KMS-11 (cell line): ENCODE data around the gene ALPK3.
A peak's percentile ranks its signal among the peaks of the same experiment; 100 is the strongest.

Source experiments
- H2AFZ ChIP-seq: fragments of 200-600 bp; sonication (generic); 2 replicates; pipeline ENCODE4 v1.6.1; 2016; ENCODE audit warnings: antibody characterized with exemption, mixed run types, low read depth
- H3K27ac ChIP-seq: fragments of 200-600 bp; sonication (generic); 2 replicates; pipeline ENCODE4 v1.6.1; 2016; ENCODE audit warnings: mild to moderate bottlenecking, mixed run types
- H3K27me3 ChIP-seq: fragments of 200-600 bp; sonication (generic); 2 replicates; pipeline ENCODE4 v1.6.1; 2017; ENCODE audit warnings: mild to moderate bottlenecking, low read depth, mixed run types, moderate library complexity; ENCODE audit not compliant: insufficient read depth
- H3K36me3 ChIP-seq: fragments of 200-600 bp; sonication (generic); 2 replicates; pipeline ENCODE4 v1.6.1; 2017; ENCODE audit warnings: mild to moderate bottlenecking, mixed run types; ENCODE audit not compliant: insufficient read depth
- H3K4me1 ChIP-seq: fragments of 200-600 bp; sonication (generic); 2 replicates; pipeline ENCODE4 v1.6.1; 2016; ENCODE audit warnings: mild to moderate bottlenecking, low read depth, mixed run types; ENCODE audit not compliant: poor library complexity, severe bottlenecking
- H3K4me2 ChIP-seq: fragments of 200-600 bp; sonication (generic); 2 replicates; pipeline ENCODE4 v1.7.0; 2016; ENCODE audit warnings: mild to moderate bottlenecking, mixed run types
- H3K4me3 ChIP-seq: fragments of 200-600 bp; sonication (generic); IDR thresholded peaks from 2 replicates; pipeline ENCODE4 v1.6.1; 2017; ENCODE audit warnings: low read depth, low read length, mixed read lengths; ENCODE audit not compliant: insufficient read depth
- H3K79me2 ChIP-seq: fragments of 200-600 bp; sonication (generic); 2 replicates; pipeline ENCODE4 v1.6.1; 2016; ENCODE audit warnings: low read depth, mixed run types; ENCODE audit not compliant: insufficient read depth
- H3K9ac ChIP-seq: fragments of 200-600 bp; sonication (generic); 2 replicates; pipeline ENCODE4 v1.6.1; 2016; ENCODE audit warnings: mild to moderate bottlenecking, mixed run types
- H4K20me1 ChIP-seq: fragments of 200-600 bp; sonication (generic); 2 replicates; pipeline ENCODE4 v1.6.1; 2016; ENCODE audit warnings: mild to moderate bottlenecking, mixed run types; ENCODE audit not compliant: insufficient read depth
- TF ChIP-seq, protein P1 (sequence below): fragments of 200-600 bp; sonication (generic); conservative IDR thresholded peaks from 2 replicates; pipeline ENCODE4 v1.6.1; 2017; ENCODE audit warnings: low read depth, mild to moderate bottlenecking, antibody characterized with exemption, low read length, moderate library complexity, mixed read lengths

The ALPK3 gene

DNA sequence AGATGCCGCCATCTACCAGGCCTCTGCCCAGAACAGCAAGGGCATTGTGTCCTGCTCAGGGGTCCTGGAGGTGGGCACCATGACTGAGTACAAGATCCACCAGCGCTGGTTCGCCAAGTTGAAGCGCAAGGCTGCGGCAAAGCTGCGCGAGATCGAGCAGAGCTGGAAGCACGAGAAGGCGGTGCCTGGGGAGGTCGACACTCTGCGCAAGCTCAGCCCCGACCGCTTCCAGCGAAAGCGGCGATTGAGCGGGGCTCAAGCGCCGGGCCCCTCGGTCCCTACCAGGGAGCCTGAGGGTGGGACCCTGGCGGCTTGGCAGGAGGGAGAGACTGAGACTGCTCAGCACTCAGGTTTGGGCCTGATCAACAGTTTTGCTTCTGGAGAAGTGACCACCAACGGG, 22.6 kb downstream of the ALPK3 start:
- H3K9ac ChIP-seq, result no peak overlapping the region
- H3K4me2 ChIP-seq, result no peak overlapping the region
- H3K27ac ChIP-seq, result no peak overlapping the region
- no peaks in the 10 kb centered on the region for H3K36me3 ChIP-seq
- H3K79me2 ChIP-seq, result no peaks in the 10 kb centered on the region
- no peak overlapping the region for H3K4me3 ChIP-seq
- no peak overlapping the region for H2AFZ ChIP-seq
- TF ChIP-seq, protein P1, sequence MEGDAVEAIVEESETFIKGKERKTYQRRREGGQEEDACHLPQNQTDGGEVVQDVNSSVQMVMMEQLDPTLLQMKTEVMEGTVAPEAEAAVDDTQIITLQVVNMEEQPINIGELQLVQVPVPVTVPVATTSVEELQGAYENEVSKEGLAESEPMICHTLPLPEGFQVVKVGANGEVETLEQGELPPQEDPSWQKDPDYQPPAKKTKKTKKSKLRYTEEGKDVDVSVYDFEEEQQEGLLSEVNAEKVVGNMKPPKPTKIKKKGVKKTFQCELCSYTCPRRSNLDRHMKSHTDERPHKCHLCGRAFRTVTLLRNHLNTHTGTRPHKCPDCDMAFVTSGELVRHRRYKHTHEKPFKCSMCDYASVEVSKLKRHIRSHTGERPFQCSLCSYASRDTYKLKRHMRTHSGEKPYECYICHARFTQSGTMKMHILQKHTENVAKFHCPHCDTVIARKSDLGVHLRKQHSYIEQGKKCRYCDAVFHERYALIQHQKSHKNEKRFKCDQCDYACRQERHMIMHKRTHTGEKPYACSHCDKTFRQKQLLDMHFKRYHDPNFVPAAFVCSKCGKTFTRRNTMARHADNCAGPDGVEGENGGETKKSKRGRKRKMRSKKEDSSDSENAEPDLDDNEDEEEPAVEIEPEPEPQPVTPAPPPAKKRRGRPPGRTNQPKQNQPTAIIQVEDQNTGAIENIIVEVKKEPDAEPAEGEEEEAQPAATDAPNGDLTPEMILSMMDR, result no peak
- H3K4me1 ChIP-seq, result peaks cover 14% of the 10 kb centered on the region
- no peaks in the 10 kb centered on the region for H3K27me3 ChIP-seq
- H4K20me1 ChIP-seq, result no peaks in the 10 kb centered on the region

DNA sequence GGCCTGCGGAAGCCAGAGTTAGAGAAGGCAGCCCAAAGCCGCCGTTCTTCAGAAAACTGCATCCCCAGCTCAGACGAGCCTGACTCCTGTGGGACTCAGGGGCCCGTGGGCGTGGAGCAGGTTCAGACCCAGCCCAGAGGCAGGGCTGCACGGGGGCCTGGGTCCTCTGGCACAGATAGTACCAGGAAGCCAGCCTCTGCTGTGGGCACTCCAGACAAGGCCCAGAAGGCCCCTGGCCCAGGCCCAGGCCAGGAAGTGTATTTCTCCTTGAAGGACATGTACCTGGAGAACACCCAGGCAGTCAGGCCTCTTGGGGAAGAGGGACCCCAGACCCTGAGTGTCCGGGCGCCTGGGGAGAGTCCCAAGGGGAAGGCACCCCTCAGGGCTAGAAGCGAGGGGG, 23.1 kb downstream of the ALPK3 start:
- H3K4me2 ChIP-seq, result no peak overlapping the region
- peak overlapping the region; percentile 35; the same call in 1 of the 2 replicates for H3K27ac ChIP-seq
- H3K36me3 ChIP-seq, result no peaks in the 10 kb centered on the region
- no peaks in the 10 kb centered on the region for H3K79me2 ChIP-seq
- H3K4me1 ChIP-seq, result peaks cover 14% of the 10 kb centered on the region
- no peaks in the 10 kb centered on the region for H3K27me3 ChIP-seq
- TF ChIP-seq, protein P1, result no peak
- no peak overlapping the region for H3K4me3 ChIP-seq
- no peak overlapping the region for H2AFZ ChIP-seq
- H4K20me1 ChIP-seq, result no peaks in the 10 kb centered on the region
- no peak overlapping the region; the same call in 1 of the 2 replicates for H3K9ac ChIP-seq

DNA sequence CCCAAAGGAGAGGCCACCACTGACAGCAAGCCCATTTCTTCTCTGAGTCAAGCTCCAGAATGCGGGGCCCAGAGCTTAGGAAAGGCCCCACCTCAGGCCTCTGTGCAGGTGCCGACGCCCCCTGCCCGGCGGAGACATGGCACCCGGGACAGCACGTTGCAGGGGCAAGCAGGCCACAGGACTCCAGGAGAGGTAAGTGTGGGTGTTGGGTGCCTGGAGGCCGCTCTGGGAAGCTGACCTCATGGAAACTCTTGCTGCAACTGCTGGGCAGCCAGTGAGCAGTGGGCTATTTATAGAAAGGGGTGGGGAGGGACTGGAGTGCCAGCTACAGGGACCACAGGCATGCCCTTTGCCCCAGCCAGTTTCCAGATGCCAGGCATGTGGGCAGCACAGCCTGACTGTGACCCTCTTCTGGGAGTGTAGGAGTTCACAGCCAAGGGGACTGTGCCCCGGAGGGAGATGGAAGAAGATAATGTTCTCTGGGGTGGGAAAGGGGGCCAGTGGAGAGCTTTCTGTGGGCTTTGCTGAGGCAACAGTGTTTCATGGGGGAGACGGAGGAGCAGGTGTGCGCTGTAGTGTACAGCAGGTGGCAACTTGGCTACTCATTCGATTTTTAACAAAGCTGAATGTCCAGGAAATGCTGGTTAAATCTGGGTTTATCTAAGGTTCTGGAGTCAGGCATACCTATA, 23.7 kb downstream of the ALPK3 start:
- H3K27ac ChIP-seq, result peak overlapping the region; percentile 35; the same call in 1 of the 2 replicates
- H3K36me3 ChIP-seq, result no peaks in the 10 kb centered on the region
- H3K79me2 ChIP-seq, result no peaks in the 10 kb centered on the region
- no peak overlapping the region; the same call in 1 of the 2 replicates for H3K9ac ChIP-seq
- H3K4me1 ChIP-seq, result peaks cover 14% of the 10 kb centered on the region
- no peak overlapping the region for H3K4me3 ChIP-seq
- no peaks in the 10 kb centered on the region for H4K20me1 ChIP-seq
- H2AFZ ChIP-seq, result no peak overlapping the region; the same call in 1 of the 2 replicates
- no peaks in the 10 kb centered on the region for H3K27me3 ChIP-seq
- peak overlapping the region; percentile 42 for H3K4me2 ChIP-seq
- TF ChIP-seq, protein P1, result no peak

DNA sequence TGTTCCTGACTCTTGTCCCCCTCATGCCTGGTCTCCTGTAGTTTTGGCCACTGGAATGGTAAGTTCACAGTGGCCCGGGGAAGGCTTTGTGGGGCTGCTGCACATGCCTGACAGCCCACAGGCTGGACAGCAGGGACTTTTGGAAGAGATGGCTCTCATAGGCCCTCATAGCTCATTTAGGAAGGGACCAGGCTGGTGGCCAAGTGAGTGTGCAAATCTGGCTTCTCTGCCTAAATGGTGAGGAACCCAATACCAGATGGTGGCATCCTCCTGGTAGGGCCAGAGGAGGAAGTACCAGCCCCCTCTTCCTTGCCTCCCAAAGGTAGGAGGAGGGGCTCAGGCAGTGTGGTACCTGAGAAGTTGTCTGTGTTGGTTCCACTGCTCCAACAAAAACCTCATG, 25.6 kb downstream of the ALPK3 start:
- H3K36me3 ChIP-seq, result no peaks in the 10 kb centered on the region
- H3K4me3 ChIP-seq, result no peak overlapping the region
- H3K79me2 ChIP-seq, result no peaks in the 10 kb centered on the region
- no peaks in the 10 kb centered on the region for H4K20me1 ChIP-seq
- peaks cover 14% of the 10 kb centered on the region for H3K4me1 ChIP-seq
- H2AFZ ChIP-seq, result no peak overlapping the region
- H3K9ac ChIP-seq, result no peak overlapping the region
- no peak overlapping the region for H3K4me2 ChIP-seq
- TF ChIP-seq, protein P1, result no peak
- no peak overlapping the region for H3K27ac ChIP-seq
- H3K27me3 ChIP-seq, result no peaks in the 10 kb centered on the region
